HG03196 (cell line): Measurements from ENCODE around the gene EVPL.
"Not testable (repeated sequence)": the region's sequence is repeated elsewhere in the genome, so short reads cannot be mapped to it uniquely, and the experiment has no call there.

Experiments
- ATAC-seq: cut with Tn5 transposase; IDR thresholded peaks from one replicate; pipeline ENCODE4 v1.9.1; 2021; ENCODE audit not compliant: unreplicated experiment

EVPL gene

GRCh38 chr17:75969044-75969443, 58.1 kb downstream of the EVPL start:
- not testable (repeated sequence) for ATAC-seq

- ATAC-seq = no peak
Observed at GRCh38 chr17:75965468-75965867, 61.6 kb downstream of the EVPL start.

- ATAC-seq = no peak
Observed at GRCh38 chr17:75959839-75960511, 67.1 kb downstream of the EVPL start.

GRCh38 chr17:75959051-75959838, 67.9 kb downstream of the EVPL start:
- ATAC-seq = no peak
